HL-60 (cell line): Measurements from ENCODE around the gene STX7.

ENCODE experiments used
- DNase-seq, 2 experiments: peaks; one replicate each; pipeline ENCODE4 v3.0.0-alpha.2; 2010 to 2020; ENCODE audit warnings: low read depth in 1 of 2, low spot score in 1 of 2
- H3K27ac ChIP-seq: fragments of 250-450 bp; sonication (Bioruptor Pico); replicated peaks from 2 replicates; pipeline ENCODE4 v1.5.1; 2020; ENCODE audit warnings: mild to moderate bottlenecking, moderate library complexity
- H3K27me3 ChIP-seq: fragments of 250-450 bp; sonication (Bioruptor Pico); 2 replicates; pipeline ENCODE4 v1.5.1; 2021; ENCODE audit warnings: mild to moderate bottlenecking, moderate library complexity; ENCODE audit not compliant: insufficient read depth, poor library complexity, severe bottlenecking
- H3K4me3 ChIP-seq: replicated peaks from 2 replicates; pipeline ENCODE4 v1.5.1; 2011; ENCODE audit warnings: mild to moderate bottlenecking, control low read depth, low read length; ENCODE audit not compliant: insufficient read depth
- GABPA ChIP-seq: IDR thresholded peaks from 2 replicates; pipeline ENCODE4 v1.6.1; 2012; ENCODE audit warnings: low read depth
- POLR2AphosphoS5 ChIP-seq: IDR thresholded peaks from 2 replicates; pipeline ENCODE4 v1.6.1; 2012; ENCODE audit warnings: low read depth
- REST ChIP-seq: IDR thresholded peaks from 2 replicates; pipeline ENCODE4 v1.6.1; 2012; ENCODE audit warnings: low read depth; ENCODE audit not compliant: insufficient replicate concordance
- SPI1 ChIP-seq: IDR thresholded peaks from 2 replicates; pipeline ENCODE4 v1.6.1; 2012; ENCODE audit warnings: low read depth, mild to moderate bottlenecking, borderline replicate concordance
- TF ChIP-seq, protein P1 (sequence below): IDR thresholded peaks from one replicate; pipeline ENCODE4 v1.5.1; 2011; ENCODE audit warnings: low read length, control low read depth, inconsistent platforms; ENCODE audit not compliant: insufficient read depth

STX7 gene

DNA sequence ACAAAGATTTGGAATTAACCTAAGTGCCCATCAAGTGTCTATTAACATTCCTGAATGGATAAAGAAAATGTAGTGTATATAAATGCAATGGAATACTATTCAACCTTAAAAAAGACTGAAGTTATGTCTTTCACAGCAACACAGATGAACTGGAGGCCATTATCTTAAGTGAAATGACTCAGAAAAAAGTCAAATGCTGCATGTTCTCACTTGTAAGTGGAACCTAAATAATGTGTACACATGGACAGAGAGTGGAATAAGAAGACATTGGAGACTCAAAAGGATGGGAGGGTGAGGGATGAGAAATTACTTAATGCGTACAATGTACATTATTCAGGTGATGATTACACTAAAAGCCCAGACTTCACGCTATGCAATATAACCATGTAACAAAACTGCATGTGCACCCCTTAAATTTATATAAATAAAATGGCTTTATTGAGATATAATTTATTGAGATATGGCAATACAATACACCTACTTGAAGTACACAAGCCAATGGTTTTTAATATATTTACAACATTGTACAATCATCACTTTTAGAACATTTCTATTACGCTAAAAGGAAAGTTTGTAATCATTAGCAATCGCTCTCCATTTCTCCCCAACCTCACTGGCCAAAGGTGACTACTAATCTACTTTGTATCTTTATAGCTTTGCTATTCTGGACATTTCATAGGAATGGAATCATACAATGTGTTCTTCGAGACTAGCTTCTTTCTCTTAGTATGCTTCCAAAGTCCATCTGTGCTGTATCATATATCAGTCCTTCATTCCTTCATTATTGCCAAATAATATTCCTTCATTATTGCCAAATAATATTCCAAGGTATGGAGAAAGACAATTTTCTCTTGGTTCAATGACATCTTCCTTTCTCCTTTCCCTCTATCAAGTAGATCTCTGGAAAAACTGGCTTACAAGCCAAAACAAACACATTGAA lies 5.8 kb downstream of the STX7 start:
- no peak overlapping the region for H3K4me3 ChIP-seq
- no peak for TF ChIP-seq REST
- TF ChIP-seq SPI1, result no peak
- TF ChIP-seq, protein P1, sequence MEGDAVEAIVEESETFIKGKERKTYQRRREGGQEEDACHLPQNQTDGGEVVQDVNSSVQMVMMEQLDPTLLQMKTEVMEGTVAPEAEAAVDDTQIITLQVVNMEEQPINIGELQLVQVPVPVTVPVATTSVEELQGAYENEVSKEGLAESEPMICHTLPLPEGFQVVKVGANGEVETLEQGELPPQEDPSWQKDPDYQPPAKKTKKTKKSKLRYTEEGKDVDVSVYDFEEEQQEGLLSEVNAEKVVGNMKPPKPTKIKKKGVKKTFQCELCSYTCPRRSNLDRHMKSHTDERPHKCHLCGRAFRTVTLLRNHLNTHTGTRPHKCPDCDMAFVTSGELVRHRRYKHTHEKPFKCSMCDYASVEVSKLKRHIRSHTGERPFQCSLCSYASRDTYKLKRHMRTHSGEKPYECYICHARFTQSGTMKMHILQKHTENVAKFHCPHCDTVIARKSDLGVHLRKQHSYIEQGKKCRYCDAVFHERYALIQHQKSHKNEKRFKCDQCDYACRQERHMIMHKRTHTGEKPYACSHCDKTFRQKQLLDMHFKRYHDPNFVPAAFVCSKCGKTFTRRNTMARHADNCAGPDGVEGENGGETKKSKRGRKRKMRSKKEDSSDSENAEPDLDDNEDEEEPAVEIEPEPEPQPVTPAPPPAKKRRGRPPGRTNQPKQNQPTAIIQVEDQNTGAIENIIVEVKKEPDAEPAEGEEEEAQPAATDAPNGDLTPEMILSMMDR, result no peak
- TF ChIP-seq POLR2AphosphoS5, result no peak
- no peak for TF ChIP-seq GABPA
- H3K27ac ChIP-seq, result no peak overlapping the region
- no peak for DNase-seq
- no peaks in the 10 kb centered on the region for H3K27me3 ChIP-seq

DNA sequence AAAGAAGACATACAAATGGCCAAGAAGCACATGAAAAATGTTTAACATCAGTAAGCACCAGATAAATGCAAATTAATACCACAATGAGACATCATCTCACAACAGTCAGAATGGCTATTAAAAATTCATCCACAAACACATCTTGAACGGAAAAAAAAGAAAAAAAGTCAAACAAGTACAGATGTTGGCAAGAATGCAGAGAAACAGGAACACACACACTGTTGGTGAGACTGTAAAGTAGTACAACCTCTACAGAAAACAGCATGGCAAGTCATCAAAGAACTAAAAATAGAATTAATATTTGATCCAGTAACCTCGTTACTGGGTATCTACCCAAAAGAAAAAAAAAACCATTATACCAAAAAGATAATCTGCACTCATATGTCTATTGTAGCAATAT lies 6.5 kb downstream of the STX7 start:
- no peak overlapping the region for H3K27ac ChIP-seq
- H3K27me3 ChIP-seq, result no peaks in the 10 kb centered on the region
- no peak for TF ChIP-seq GABPA
- TF ChIP-seq, protein P1, result no peak
- no peak for TF ChIP-seq REST
- no peak for TF ChIP-seq SPI1
- no peak for TF ChIP-seq POLR2AphosphoS5
- no peak for DNase-seq
- H3K4me3 ChIP-seq, result no peak overlapping the region

DNA sequence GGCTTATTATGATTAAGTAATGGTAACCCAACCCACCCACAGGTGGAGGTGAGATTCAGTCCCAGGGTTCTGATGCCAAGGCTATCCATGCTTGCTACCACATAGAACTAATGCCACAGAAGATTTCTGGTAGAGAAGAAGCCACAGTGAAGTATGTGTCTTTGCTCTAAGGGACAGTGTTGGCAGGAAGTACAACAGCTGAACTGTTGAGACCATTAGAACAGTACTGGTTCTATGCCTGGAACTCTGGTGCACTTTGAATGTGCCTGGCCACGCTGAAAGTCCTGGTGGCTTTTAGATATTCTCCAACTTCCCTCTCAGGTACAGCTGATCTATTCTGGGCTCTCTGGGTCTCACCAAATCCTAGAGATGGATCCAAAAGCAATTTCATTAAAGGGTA lies 7.8 kb downstream of the STX7 start:
- no peak for DNase-seq
- TF ChIP-seq, protein P1, result no peak
- TF ChIP-seq POLR2AphosphoS5 (no peak), REST (no peak), GABPA (no peak), SPI1 (no peak)
- Histone ChIP-seq H3K27me3 (no peaks in the 10 kb centered on the region), H3K4me3 (no peak overlapping the region), H3K27ac (no peak overlapping the region)
